ENCODE data around the gene CRLF1. TPM values are rescaled to one million over a fixed set of nuclear protein-coding genes. Genes with fewer than 3 reads are reported as not detected.

The CRLF1 gene, protein sequence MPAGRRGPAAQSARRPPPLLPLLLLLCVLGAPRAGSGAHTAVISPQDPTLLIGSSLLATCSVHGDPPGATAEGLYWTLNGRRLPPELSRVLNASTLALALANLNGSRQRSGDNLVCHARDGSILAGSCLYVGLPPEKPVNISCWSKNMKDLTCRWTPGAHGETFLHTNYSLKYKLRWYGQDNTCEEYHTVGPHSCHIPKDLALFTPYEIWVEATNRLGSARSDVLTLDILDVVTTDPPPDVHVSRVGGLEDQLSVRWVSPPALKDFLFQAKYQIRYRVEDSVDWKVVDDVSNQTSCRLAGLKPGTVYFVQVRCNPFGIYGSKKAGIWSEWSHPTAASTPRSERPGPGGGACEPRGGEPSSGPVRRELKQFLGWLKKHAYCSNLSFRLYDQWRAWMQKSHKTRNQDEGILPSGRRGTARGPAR
- under 0.01 and 2.6 TPM in 2 replicates for total RNA-seq

DNA sequence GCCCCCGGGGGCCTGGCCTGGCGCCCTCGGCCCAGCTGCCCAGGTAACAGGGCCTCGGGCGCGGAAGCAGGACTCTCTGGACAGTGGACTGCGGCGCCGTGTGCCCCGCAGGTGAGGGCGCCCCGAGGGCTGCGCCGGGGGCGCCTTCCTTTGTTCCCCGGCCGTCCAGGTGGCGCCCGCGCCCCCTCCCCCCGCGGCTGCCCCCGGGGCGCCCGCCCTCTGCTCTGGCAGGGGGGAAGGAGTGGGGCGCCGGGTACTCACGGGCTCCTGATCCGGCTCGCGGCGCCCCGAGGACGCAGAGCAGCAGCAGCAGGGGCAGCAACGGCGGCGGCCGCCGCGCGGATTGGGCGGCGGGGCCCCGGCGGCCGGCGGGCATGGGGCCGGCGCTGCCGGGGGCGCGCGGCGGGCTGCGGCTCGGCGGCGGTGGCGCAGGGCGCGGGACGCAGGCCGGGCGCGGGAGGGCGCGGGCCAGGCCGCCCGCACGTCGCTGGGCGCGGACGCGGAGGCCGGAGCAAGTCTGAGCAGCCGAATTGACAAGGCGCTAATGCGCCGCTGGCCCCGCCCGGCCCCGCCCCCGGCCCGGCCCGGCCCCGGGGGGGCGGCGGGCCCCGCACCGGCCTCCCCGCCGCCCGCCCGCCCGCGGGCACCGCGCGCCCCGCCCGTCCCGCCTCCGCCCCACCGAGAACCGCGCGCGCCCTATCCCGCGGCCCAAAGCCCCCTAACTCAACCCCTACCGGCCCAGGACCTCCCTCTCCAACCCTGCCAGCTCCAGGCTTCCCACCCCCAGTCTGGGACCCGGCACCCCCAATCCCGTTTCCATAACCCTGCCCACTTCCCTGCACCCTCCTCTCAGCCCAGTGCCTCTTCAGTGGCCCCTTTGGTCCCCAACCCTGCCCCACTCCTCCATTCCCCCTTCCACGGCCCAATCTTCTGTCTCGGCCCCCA, at the start of gene CRLF1:
Gene CRLF1 (minus strand): TSS at position 519 of the 945 bp plus-strand sequence. CDS start 143 bp downstream, at position 376.

GRCh38 chr19:18636969-18637629, 30.5 kb upstream of the CRLF1 start, which contains the start of gene KLHL26:
Gene KLHL26 (plus strand): TSS chr19:18637028. CDS start chr19:18637055, 27 bp downstream.

GRCh38 chr19:18612772-18613588, 6.4 kb upstream of the CRLF1 start, which contains the start of gene TMEM59L:
Gene TMEM59L (plus strand): TSS chr19:18612870. CDS start chr19:18612959, 89 bp downstream.

DNA sequence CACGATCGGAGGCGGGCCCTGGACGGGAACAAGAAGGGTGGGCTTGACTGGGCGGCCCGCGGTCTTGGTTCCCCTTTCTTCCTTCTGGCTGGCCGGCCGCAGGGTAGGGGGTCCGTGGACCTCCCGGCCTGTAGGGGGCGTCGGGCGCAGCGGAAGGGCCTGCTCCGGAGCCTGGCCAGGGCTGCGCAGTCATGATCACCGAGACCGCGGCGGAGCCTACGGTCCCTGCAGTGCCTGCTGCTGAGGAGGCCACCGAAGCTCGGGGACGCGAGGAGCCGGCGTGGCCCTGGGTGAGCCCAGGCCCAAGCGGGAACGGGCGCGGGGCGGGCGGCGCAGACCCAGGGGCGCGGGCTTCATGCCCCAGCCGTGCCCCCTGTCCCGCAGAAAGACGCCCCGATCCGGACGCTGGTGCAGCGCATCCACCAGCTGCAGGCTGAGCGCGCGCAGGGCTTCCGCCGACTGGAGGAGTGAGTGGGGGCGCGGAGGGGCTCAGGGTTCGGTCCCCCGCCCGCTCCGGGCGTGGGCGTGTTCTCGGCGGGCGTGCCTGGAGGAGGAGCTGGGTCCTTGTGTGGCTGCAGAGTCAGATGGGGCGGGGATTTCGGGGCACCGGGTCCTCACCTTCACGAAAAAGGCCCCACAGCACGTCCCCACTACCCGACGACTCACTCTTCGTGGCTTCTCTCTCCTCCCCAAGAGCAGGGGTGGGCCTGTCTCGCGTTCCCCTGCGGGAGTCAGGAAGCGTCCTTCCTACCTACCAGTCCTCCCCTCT, 17.8 kb downstream of the CRLF1 start, which contains the start of gene REX1BD:
Gene REX1BD (plus strand): TSS at position 188 of the 769 bp plus-strand sequence. CDS start 4 bp downstream, at position 192.

GRCh38 chr19:18571564-18572344, 34.8 kb downstream of the CRLF1 start, which contains the start of gene UBA52:
Gene UBA52 (plus strand): TSS chr19:18571857. CDS start chr19:18573301, 1,444 bp downstream.

GRCh38 chr19:18557411-18558201, 49.0 kb downstream of the CRLF1 start, which contains the start of gene KXD1:
Gene KXD1 (plus strand): TSS chr19:18557870. CDS start chr19:18562057, 4,187 bp downstream.

Small RNAs within 50 kb of the gene (small RNA-seq; reads per million reads assigned to genes)
- not detected for gene RN7SL155P (ENCODE audit: low replicate concordance)

Other genes with a start within 250 kb of the CRLF1 start
- 98.2 and 1,056 TPM in 2 replicates for gene GDF15, start 220.6 kb downstream of the CRLF1 start, total RNA-seq
- gene LRRC25, start 209.2 kb downstream of the CRLF1 start, total RNA-seq = 0.14 and 0.44 TPM in 2 replicates
- 65.7 and 128 TPM in 2 replicates for gene SSBP4, start 187.4 kb downstream of the CRLF1 start, total RNA-seq
- 24.9 and 56.5 TPM in 2 replicates for gene ISYNA1, start 168.7 kb downstream of the CRLF1 start, total RNA-seq
- 23.9 and 27.6 TPM in 2 replicates for gene ELL, start 84.7 kb downstream of the CRLF1 start, total RNA-seq
- gene FKBP8, start 63.2 kb downstream of the CRLF1 start, total RNA-seq = 178 and 405 TPM in 2 replicates
- gene KXD1, start 48.9 kb downstream of the CRLF1 start, total RNA-seq = 124 and 142 TPM in 2 replicates
- gene UBA52, start 34.9 kb downstream of the CRLF1 start, total RNA-seq = 743 and 1,675 TPM in 2 replicates
- 27.4 and 51.0 TPM in 2 replicates for gene REX1BD, start 18.0 kb downstream of the CRLF1 start, total RNA-seq
- 0.14 and 0.88 TPM in 2 replicates for gene TMEM59L, start 6.1 kb upstream of the CRLF1 start, total RNA-seq
- gene KLHL26, start 30.2 kb upstream of the CRLF1 start, total RNA-seq = 6.6 and 7.4 TPM in 2 replicates
- gene CRTC1, start 76.9 kb upstream of the CRLF1 start, total RNA-seq = 3.0 and 3.5 TPM in 2 replicates
- not detected in 2 replicates for gene COMP, start 184.5 kb upstream of the CRLF1 start, total RNA-seq
- 60.4 and 76.5 TPM in 2 replicates for gene UPF1, start 225.2 kb upstream of the CRLF1 start, total RNA-seq

Data from placental pericyte (primary cell).